ENCODE measurements around the gene SAFB.

Gene SAFB

GRCh38 chr19:5579286-5579685 lies 43.6 kb upstream of the SAFB start:
- Histone ChIP-seq H3K36me3 (replicated peaks; ENCODE audit: low read depth, low read length) (peaks cover 4% of the 10 kb centered on the region), H3K27ac (ENCODE audit: low read length) (no peak overlapping the region), H3K9me3 (ENCODE audit: insufficient read depth, low read length) (no peaks in the 10 kb centered on the region), H4K20me1 (ENCODE audit: insufficient read depth, low read length) (peaks cover 7% of the 10 kb centered on the region; the same call in 1 of the 2 replicates), H3K4me2 (ENCODE audit: low read length) (no peak overlapping the region), H3K4me3 (ENCODE audit: low read length) (no peak overlapping the region), H2AFZ (ENCODE audit: low read depth, low read length) (no peak overlapping the region), H3K79me2 (ENCODE audit: low read length) (no peaks in the 10 kb centered on the region), H3K4me1 (ENCODE audit: low read length) (no peaks in the 10 kb centered on the region), H3K9ac (ENCODE audit: low read length) (no peak overlapping the region), H3K27me3 (ENCODE audit: low read depth, low read length) (no peaks in the 10 kb centered on the region)
- no peak for TF ChIP-seq CTCF (IDR thresholded peaks at IDR 0.05; ENCODE audit: low read depth, low read length)
- no peak for TF ChIP-seq EZH2phosphoT487 (IDR thresholded peaks at IDR 0.05; ENCODE audit: low read depth)

GRCh38 chr19:5579697-5580096 lies 43.2 kb upstream of the SAFB start:
- Histone ChIP-seq H3K27me3 (ENCODE audit: low read depth, low read length) (no peaks in the 10 kb centered on the region), H3K9me3 (ENCODE audit: insufficient read depth, low read length) (no peaks in the 10 kb centered on the region), H3K4me1 (ENCODE audit: low read length) (no peaks in the 10 kb centered on the region), H3K4me3 (ENCODE audit: low read length) (no peak overlapping the region), H4K20me1 (ENCODE audit: insufficient read depth, low read length) (peaks cover 7% of the 10 kb centered on the region; the same call in 1 of the 2 replicates), H3K4me2 (ENCODE audit: low read length) (no peak overlapping the region), H3K9ac (ENCODE audit: low read length) (no peak overlapping the region), H3K79me2 (ENCODE audit: low read length) (no peaks in the 10 kb centered on the region), H2AFZ (ENCODE audit: low read depth, low read length) (no peak overlapping the region), H3K27ac (ENCODE audit: low read length) (no peak overlapping the region), H3K36me3 (replicated peaks; ENCODE audit: low read depth, low read length) (peaks cover 4% of the 10 kb centered on the region)
- TF ChIP-seq CTCF (IDR thresholded peaks at IDR 0.05; ENCODE audit: low read depth, low read length) (no peak), EZH2phosphoT487 (IDR thresholded peaks at IDR 0.05; ENCODE audit: low read depth) (no peak)

- H3K4me1 ChIP-seq (ENCODE audit: low read length): no peaks in the 10 kb centered on the region
- H2AFZ ChIP-seq (ENCODE audit: low read depth, low read length): no peak overlapping the region
- H3K9ac ChIP-seq (ENCODE audit: low read length): no peak overlapping the region
- H3K79me2 ChIP-seq (ENCODE audit: low read length): no peaks in the 10 kb centered on the region
- no peak for TF ChIP-seq EZH2phosphoT487 (IDR thresholded peaks at IDR 0.05; ENCODE audit: low read depth)
- TF ChIP-seq CTCF (IDR thresholded peaks at IDR 0.05; ENCODE audit: low read depth, low read length): no peak
- no peaks in the 10 kb centered on the region for H3K27me3 ChIP-seq (ENCODE audit: low read depth, low read length)
- no peaks in the 10 kb centered on the region for H3K9me3 ChIP-seq (ENCODE audit: insufficient read depth, low read length)
- peaks cover 4% of the 10 kb centered on the region for H3K36me3 ChIP-seq (replicated peaks; ENCODE audit: low read depth, low read length)
- H3K27ac ChIP-seq (ENCODE audit: low read length): no peak overlapping the region
- no peak overlapping the region for H3K4me2 ChIP-seq (ENCODE audit: low read length)
- peaks cover 7% of the 10 kb centered on the region; the same call in 1 of the 2 replicates for H4K20me1 ChIP-seq (ENCODE audit: insufficient read depth, low read length)
- no peak overlapping the region for H3K4me3 ChIP-seq (ENCODE audit: low read length)
These were observed 42.7 kb upstream of the SAFB start for GRCh38 chr19:5580161-5580571.

GRCh38 chr19:5585461-5586299 lies 37.2 kb upstream of the SAFB start:
- Histone ChIP-seq H3K27ac (ENCODE audit: low read length) (no peak overlapping the region), H3K4me1 (ENCODE audit: low read length) (no peaks in the 10 kb centered on the region), H3K9ac (ENCODE audit: low read length) (no peak overlapping the region), H3K4me2 (ENCODE audit: low read length) (no peak overlapping the region), H3K79me2 (ENCODE audit: low read length) (no peaks in the 10 kb centered on the region), H3K27me3 (ENCODE audit: low read depth, low read length) (no peaks in the 10 kb centered on the region), H3K36me3 (replicated peaks; ENCODE audit: low read depth, low read length) (peaks cover 45% of the 10 kb centered on the region), H3K4me3 (ENCODE audit: low read length) (no peak overlapping the region), H4K20me1 (ENCODE audit: insufficient read depth, low read length) (peaks cover 12% of the 10 kb centered on the region; the same call in 1 of the 2 replicates), H3K9me3 (ENCODE audit: insufficient read depth, low read length) (no peaks in the 10 kb centered on the region), H2AFZ (ENCODE audit: low read depth, low read length) (no peak overlapping the region)
- TF ChIP-seq CTCF (IDR thresholded peaks at IDR 0.05; ENCODE audit: low read depth, low read length) (no peak), EZH2phosphoT487 (IDR thresholded peaks at IDR 0.05; ENCODE audit: low read depth) (no peak)
